K562 (cell line): ENCODE results near the gene EFEMP2. TPM values are rescaled to one million over a fixed set of nuclear protein-coding genes. Genes with fewer than 3 reads are reported as not detected.

Experiments
- ATF3 ChIP-seq, 2 experiments: fragments of 450-650 bp in 1 of 2; sonication (generic) in 1 of 2; formaldehyde crosslinking in 1 of 2; IDR thresholded peaks in 1 of 2; conservative IDR thresholded peaks in 1 of 2; 2 replicates each; pipeline versions ENCODE4 v1.6.1 to v1.8.1; 2016 to 2023; ENCODE audit warnings: mild to moderate bottlenecking in 2 of 2, moderate library complexity in 2 of 2, inconsistent platforms in 1 of 2, missing genetic modification reagents in 1 of 2
- BHLHE40 ChIP-seq: IDR thresholded peaks from 2 replicates; pipeline ENCODE4 v1.6.1; 2011; ENCODE audit warnings: low read length, improper control_type of control experiment
- DDX20 ChIP-seq: fragments of 450-650 bp; IDR thresholded peaks from 2 replicates; pipeline ENCODE4 v1.6.1; 2016; ENCODE audit warnings: missing genetic modification characterization, low read depth, mild to moderate bottlenecking, missing compliant biosample characterization, moderate library complexity
- ESRRA ChIP-seq: fragments of 450-650 bp; IDR thresholded peaks from 2 replicates; pipeline ENCODE4 v1.6.1; 2014; ENCODE audit warnings: low read depth, mild to moderate bottlenecking, moderate library complexity, borderline replicate concordance
- FOS ChIP-seq: IDR thresholded peaks from 3 replicates; pipeline ENCODE4 v1.6.1; 2011; ENCODE audit not compliant: insufficient read length; ENCODE audit errors: extremely low read depth
- FOXA1 ChIP-seq: fragments of 450-650 bp; IDR thresholded peaks from 2 replicates; pipeline ENCODE4 v1.6.1; 2016; ENCODE audit warnings: mild to moderate bottlenecking, borderline replicate concordance
- FOXM1 ChIP-seq, 2 experiments: fragments of 450-650 bp in 1 of 2; sonication (generic) in 1 of 2; formaldehyde crosslinking in 1 of 2; IDR thresholded peaks; 2 replicates each; pipeline versions ENCODE4 v1.6.1 to v1.9.0; 2017 to 2022; ENCODE audit warnings: low read depth in 2 of 2, mild to moderate bottlenecking in 2 of 2, missing genetic modification reagents in 1 of 2, moderate library complexity in 1 of 2
- FUS ChIP-seq: fragments of 200-400 bp; formaldehyde crosslinking; optimal IDR thresholded peaks from 2 replicates; pipeline ENCODE3; 2017; ENCODE audit warnings: low read depth, low read length
- HDAC8 ChIP-seq: fragments of 450-650 bp; IDR thresholded peaks from 2 replicates; pipeline ENCODE4 v1.6.1; 2016; ENCODE audit warnings: mild to moderate bottlenecking, missing genetic modification characterization, moderate library complexity, missing compliant biosample characterization
- ILF3 ChIP-seq: fragments of 450-650 bp; IDR thresholded peaks from 2 replicates; pipeline ENCODE4 v1.6.1; 2018; ENCODE audit warnings: antibody characterized with exemption, mild to moderate bottlenecking, moderate library complexity, borderline replicate concordance
- KLF16 ChIP-seq: IDR thresholded peaks from 2 replicates; pipeline ENCODE4 v1.6.1; 2016; ENCODE audit warnings: antibody characterized with exemption
- MED1 ChIP-seq: sonication (generic); formaldehyde crosslinking; IDR thresholded peaks from 2 replicates; pipeline ENCODE4 v1.8.1; 2023; ENCODE audit warnings: missing genetic modification reagents, borderline replicate concordance
- PHB2 ChIP-seq: fragments of 450-650 bp; IDR thresholded peaks from 2 replicates; pipeline ENCODE4 v1.6.1; 2017; ENCODE audit warnings: low read depth
- PHF21A ChIP-seq: fragments of 450-650 bp; IDR thresholded peaks from 2 replicates; pipeline ENCODE4 v1.6.1; 2017; ENCODE audit warnings: low read depth, borderline replicate concordance
- RBM17 ChIP-seq: fragments of 200-400 bp; formaldehyde crosslinking; IDR thresholded peaks from 2 replicates; pipeline ENCODE4 v1.6.1; 2017; ENCODE audit warnings: low read depth, mild to moderate bottlenecking, low read length, borderline replicate concordance
- RERE ChIP-seq: sonication (generic); formaldehyde crosslinking; IDR thresholded peaks from 2 replicates; pipeline ENCODE4 v1.8.0; 2023; ENCODE audit warnings: missing genetic modification reagents, mild to moderate bottlenecking, borderline replicate concordance
- SAP30 ChIP-seq: fragments of 200-600 bp; sonication (generic); IDR thresholded peaks from 2 replicates; pipeline ENCODE4 v1.6.1; 2012; ENCODE audit warnings: borderline replicate concordance, low read depth, mild to moderate bottlenecking, moderate library complexity, low read length, control low read depth, inconsistent platforms; ENCODE audit not compliant: insufficient read depth, poor library complexity, severe bottlenecking
- THAP7 ChIP-seq: fragments of 250-450 bp; sonication (Bioruptor Pico); IDR thresholded peaks from 2 replicates; pipeline ENCODE4 v1.5.0; 2021
- ZKSCAN3 ChIP-seq: fragments of 250-450 bp; sonication (Bioruptor Pico); IDR thresholded peaks from 2 replicates; pipeline ENCODE4 v1.4.0; 2020
- ZNF449 ChIP-seq: fragments of 250-450 bp; sonication (Bioruptor Pico); IDR thresholded peaks from 2 replicates; pipeline ENCODE4 v1.8.0; 2022; ENCODE audit warnings: moderate library complexity, mild to moderate bottlenecking, inconsistent platforms
- polyA plus RNA-seq, 8 experiments: library from polyadenylated mRNA; depleted of rRNA in 4 of 8; stranded (reverse) in 5 of 8; unstranded in 3 of 8; fragments of >200 nt; fragmentation: Nextera tagmentation in 2 of 8; fragmentation: Illumina TruSeq in 1 of 8; extraction: Ambion mirVana in 2 of 8; extraction: Trizol in 1 of 8; gene quantifications; 2 replicates each; pipeline versions ENCODE4 v1.2.1 to v1.2.3, GENCODE V29; 2011 to 2014; ENCODE audit warnings: inconsistent platforms in 1 of 8, missing spikeins in 1 of 8
- total RNA-seq, 7 experiments: library from RNA; depleted of rRNA in 6 of 7; stranded (reverse); fragments of >200 nt in 6 of 7; fragmentation: Illumina TruSeq in 2 of 7; extraction: Trizol in 2 of 7; gene quantifications; 2 replicates each; pipeline versions ENCODE4 v1.2.1 to v1.2.3, GENCODE V29; 2011 to 2021; ENCODE audit warnings: low replicate concordance in 1 of 7

The EFEMP2 gene
- total and polyA plus RNA-seq, 9 of the 15 experiments (the other 6 are each of a cell fraction or from before 2014, with no cell fraction given), result 0.07 to 2.9 (median 0.69) TPM; not detected in 1

- no peak for TF ChIP-seq RERE
- TF ChIP-seq FOXA1, result no peak
- no peak for TF ChIP-seq THAP7 (CRISPR knock-in tag)
- TF ChIP-seq ZKSCAN3 (CRISPR knock-in tag), result no peak
- no peak for TF ChIP-seq DDX20 (tag)
- TF ChIP-seq PHB2, result no peak
- TF ChIP-seq ILF3, result peak; percentile 81; the same call in 1 of the 2 replicates
- no peak for TF ChIP-seq RBM17
- TF ChIP-seq MED1 (CRISPR knock-in tag), result no peak
- TF ChIP-seq HDAC8, result no peak
- no peak for TF ChIP-seq KLF16
- peak; percentile 99 for TF ChIP-seq FOXM1 (IDR thresholded peaks at IDR 0.05; ENCODE audit: low read depth)
- 0 out of 2 replicates have a peak, but pooled peaks have one; percentile 47 for TF ChIP-seq FOXM1 (CRISPR knock-in tag; IDR thresholded peaks at IDR 0.05; ENCODE audit: low read depth)
- no peak for TF ChIP-seq ZNF449 (CRISPR knock-in tag)
- peak; percentile 45; the same call in 1 of the 2 replicates for TF ChIP-seq BHLHE40
- no peak for TF ChIP-seq ATF3 (IDR thresholded peaks at IDR 0.05)
- 0 out of 2 replicates have a peak, but pooled peaks have one; percentile 35 for TF ChIP-seq ATF3 (CRISPR knock-in tag; conservative IDR thresholded peaks at IDR 0.05)
- no peak for TF ChIP-seq PHF21A
- no peak for TF ChIP-seq SAP30
- peak; percentile 88; the same call in 1 of the 2 replicates for TF ChIP-seq ESRRA
- no peak for TF ChIP-seq FOS
- peak; percentile 26 for TF ChIP-seq FUS
Measured at GRCh38 chr11:65919141-65919572, 46.6 kb upstream of the EFEMP2 start, which contains the start of gene DRAP1 (continued).
